ENCODE results near the gene PNMA5.

PNMA5 gene

GRCh38 chrX:152945021-152945979, 48.6 kb downstream of the PNMA5 start:
- H3K27me3 ChIP-seq (ENCODE audit: insufficient read depth, low read depth) = no peaks in the 10 kb centered on the region
- no peak for TF ChIP-seq CTCF (conservative IDR thresholded peaks at IDR 0.05; ENCODE audit: low read depth, low read length)
- no peak overlapping the region for H3K4me3 ChIP-seq (IDR thresholded peaks at IDR 0.05; ENCODE audit: insufficient read depth, low read depth, low read length)
- no peaks in the 10 kb centered on the region for H3K4me1 ChIP-seq (ENCODE audit: low read depth, poor library complexity, severe bottlenecking)
- no peak overlapping the region for H2AFZ ChIP-seq (ENCODE audit: low read depth)
- no peak overlapping the region for H3K9ac ChIP-seq
- H3K27ac ChIP-seq = no peak overlapping the region
- no peak overlapping the region for H3K4me2 ChIP-seq
- no peaks in the 10 kb centered on the region for H3K79me2 ChIP-seq (ENCODE audit: insufficient read depth, low read depth)
- no peaks in the 10 kb centered on the region for H3K36me3 ChIP-seq (ENCODE audit: insufficient read depth)
- no peaks in the 10 kb centered on the region for H4K20me1 ChIP-seq (ENCODE audit: insufficient read depth)

GRCh38 chrX:152943826-152944225, 50.1 kb downstream of the PNMA5 start:
- H3K36me3 ChIP-seq (ENCODE audit: insufficient read depth) = no peaks in the 10 kb centered on the region
- H3K4me2 ChIP-seq = no peak overlapping the region
- H4K20me1 ChIP-seq (ENCODE audit: insufficient read depth) = no peaks in the 10 kb centered on the region
- no peak overlapping the region for H2AFZ ChIP-seq (ENCODE audit: low read depth)
- H3K27ac ChIP-seq = no peak overlapping the region
- TF ChIP-seq CTCF (conservative IDR thresholded peaks at IDR 0.05; ENCODE audit: low read depth, low read length) = no peak
- no peaks in the 10 kb centered on the region for H3K4me1 ChIP-seq (ENCODE audit: low read depth, poor library complexity, severe bottlenecking)
- H3K4me3 ChIP-seq (IDR thresholded peaks at IDR 0.05; ENCODE audit: insufficient read depth, low read depth, low read length) = no peak overlapping the region
- H3K9ac ChIP-seq = no peak overlapping the region
- no peaks in the 10 kb centered on the region for H3K27me3 ChIP-seq (ENCODE audit: insufficient read depth, low read depth)
- no peaks in the 10 kb centered on the region for H3K79me2 ChIP-seq (ENCODE audit: insufficient read depth, low read depth)

GRCh38 chrX:152942077-152942442, 51.9 kb downstream of the PNMA5 start:
- Histone ChIP-seq H2AFZ (ENCODE audit: low read depth) (peak overlapping the region; percentile 78), H3K79me2 (ENCODE audit: insufficient read depth, low read depth) (no peaks in the 10 kb centered on the region), H4K20me1 (ENCODE audit: insufficient read depth) (no peaks in the 10 kb centered on the region), H3K27ac (0 out of 2 replicates have a peak overlapping the region, but pooled peaks have one; percentile 30), H3K27me3 (ENCODE audit: insufficient read depth, low read depth) (no peaks in the 10 kb centered on the region), H3K4me2 (peak overlapping the region; percentile 63), H3K9ac (peak overlapping the region; percentile 67; the same call in 1 of the 2 replicates), H3K4me3 (IDR thresholded peaks at IDR 0.05; ENCODE audit: insufficient read depth, low read depth, low read length) (no peak overlapping the region), H3K36me3 (ENCODE audit: insufficient read depth) (no peaks in the 10 kb centered on the region), H3K4me1 (ENCODE audit: low read depth, poor library complexity, severe bottlenecking) (no peaks in the 10 kb centered on the region)
- no peak for TF ChIP-seq CTCF (conservative IDR thresholded peaks at IDR 0.05; ENCODE audit: low read depth, low read length)

- TF ChIP-seq CTCF (conservative IDR thresholded peaks at IDR 0.05; ENCODE audit: low read depth, low read length) = peak; percentile 65
- Histone ChIP-seq H3K79me2 (ENCODE audit: insufficient read depth, low read depth) (no peaks in the 10 kb centered on the region), H3K4me2 (peak overlapping the region; percentile 68), H3K27ac (0 out of 2 replicates have a peak overlapping the region, but pooled peaks have one; percentile 30), H4K20me1 (ENCODE audit: insufficient read depth) (no peaks in the 10 kb centered on the region), H3K4me3 (IDR thresholded peaks at IDR 0.05; ENCODE audit: insufficient read depth, low read depth, low read length) (no peak overlapping the region), H2AFZ (ENCODE audit: low read depth) (peak overlapping the region; percentile 79), H3K27me3 (ENCODE audit: insufficient read depth, low read depth) (no peaks in the 10 kb centered on the region), H3K9ac (peak overlapping the region; percentile 67; the same call in 1 of the 2 replicates), H3K36me3 (ENCODE audit: insufficient read depth) (no peaks in the 10 kb centered on the region), H3K4me1 (ENCODE audit: low read depth, poor library complexity, severe bottlenecking) (no peaks in the 10 kb centered on the region)
Measured at GRCh38 chrX:152941328-152942076, 52.4 kb downstream of the PNMA5 start.

Measured in KMS-11 (cell line).